Stimulated activated CD8-positive, alpha-beta memory T cell treated with anti-CD3 and anti-CD28 coated beads, Interleukin-12 subunit alpha, Interleukin-12 subunit beta, amount 100 ng/mL, for 24 hours (primary cell): ENCODE measurements around the gene GAL3ST1.
"Not testable (repeated sequence)": the region's sequence is repeated elsewhere in the genome, so short reads cannot be mapped to it uniquely, and the experiment has no call there.

Experiments
- DNase-seq: peaks from one replicate; pipeline ENCODE4 v3.0.0-alpha.2; 2020; ENCODE audit errors: extremely low read depth

Gene GAL3ST1

DNA sequence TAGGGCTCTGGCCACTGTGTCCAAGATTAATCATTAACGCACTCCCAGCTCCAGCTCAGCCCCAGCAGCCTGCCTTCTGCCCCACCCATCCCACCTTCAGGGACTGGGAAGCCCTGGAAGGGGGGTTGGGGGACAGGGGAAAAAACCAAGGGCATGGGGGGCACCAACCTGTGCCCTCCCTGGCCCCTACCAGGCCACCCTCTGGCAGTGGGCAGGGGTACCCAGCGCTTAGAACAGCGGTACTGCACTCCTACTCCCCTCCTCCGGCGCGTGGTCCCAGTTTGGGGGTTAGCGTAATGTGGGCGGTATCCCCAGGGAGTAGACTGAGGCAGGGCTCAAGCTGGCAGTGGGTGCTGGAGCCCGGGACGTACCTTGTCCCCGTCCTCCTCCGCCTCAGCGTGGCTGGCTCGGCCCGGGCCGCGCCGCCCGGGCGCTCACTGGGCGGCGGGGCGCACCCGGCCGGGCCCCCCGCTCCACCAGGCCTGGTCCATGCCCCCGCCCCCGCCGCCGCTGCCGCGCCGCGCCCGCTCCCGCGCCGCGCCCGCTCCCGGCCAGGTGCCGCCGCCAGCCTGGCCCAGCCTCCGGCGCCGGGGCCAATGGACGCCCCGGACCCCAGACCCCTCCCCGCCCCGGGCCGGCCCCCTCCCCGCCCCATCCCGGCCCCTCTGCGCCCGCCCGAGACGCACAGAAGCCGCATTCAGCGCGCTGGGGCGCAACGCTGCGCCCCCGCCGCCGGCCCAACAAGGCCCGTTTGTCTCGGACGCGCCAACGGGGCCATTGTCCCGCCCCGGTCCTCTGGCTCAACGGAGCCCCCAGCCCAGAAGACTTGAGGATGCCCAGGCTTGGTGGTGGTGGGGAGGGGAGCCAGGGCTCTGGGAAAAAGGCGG, at the start of gene GAL3ST1:
Gene GAL3ST1, minus strand, starts transcription at position 571 of the 887 bp plus-strand sequence. CDS start 17,273 bp downstream, outside the sequence.
- DNase-seq, result no peak

DNA sequence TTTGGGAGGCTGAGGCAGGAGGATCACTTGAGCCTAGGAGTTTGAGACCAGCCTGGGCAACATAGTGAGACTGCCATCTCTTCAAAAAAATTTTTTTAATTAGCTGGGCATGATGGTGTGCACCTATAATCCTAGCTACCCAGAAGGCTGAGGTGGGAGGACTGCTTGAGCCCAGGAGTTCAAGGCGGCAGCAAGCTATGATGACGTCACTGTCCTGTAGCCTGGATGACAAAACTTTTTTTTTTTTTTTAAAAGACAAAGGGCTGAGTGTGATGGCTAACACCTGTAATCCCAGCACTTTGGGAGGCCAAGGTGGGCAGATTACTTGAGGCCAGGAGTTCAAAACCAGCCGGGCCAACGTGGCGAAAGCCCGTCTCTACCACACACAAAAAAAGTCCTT, 45.4 kb upstream of the GAL3ST1 start:
- not testable (repeated sequence) for DNase-seq

DNA sequence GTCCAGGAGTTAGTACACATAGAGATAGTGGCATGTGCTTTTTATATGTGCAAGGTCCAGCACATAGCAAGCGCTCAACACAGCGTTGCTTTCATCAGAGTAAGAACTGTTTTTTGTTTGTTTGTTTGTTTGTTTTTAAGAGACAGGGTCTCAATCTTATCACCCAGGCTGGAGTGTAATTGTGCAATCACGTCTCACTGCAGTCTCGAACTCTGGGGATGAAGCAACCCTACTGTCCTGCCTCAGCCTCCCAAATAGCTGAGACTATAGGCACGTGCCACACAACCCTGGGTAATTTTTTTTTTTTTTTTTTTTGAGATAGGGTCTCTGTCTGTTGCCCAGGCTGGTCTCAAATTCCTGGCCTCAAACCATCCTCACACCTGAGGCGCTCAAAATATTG, 43.4 kb upstream of the GAL3ST1 start:
- DNase-seq, result no peak

- no peak for DNase-seq
Observed at GRCh38 chr22:30615543-30615954, 41.1 kb upstream of the GAL3ST1 start.

GRCh38 chr22:30614879-30615278, 40.4 kb upstream of the GAL3ST1 start:
- no peak for DNase-seq

DNA sequence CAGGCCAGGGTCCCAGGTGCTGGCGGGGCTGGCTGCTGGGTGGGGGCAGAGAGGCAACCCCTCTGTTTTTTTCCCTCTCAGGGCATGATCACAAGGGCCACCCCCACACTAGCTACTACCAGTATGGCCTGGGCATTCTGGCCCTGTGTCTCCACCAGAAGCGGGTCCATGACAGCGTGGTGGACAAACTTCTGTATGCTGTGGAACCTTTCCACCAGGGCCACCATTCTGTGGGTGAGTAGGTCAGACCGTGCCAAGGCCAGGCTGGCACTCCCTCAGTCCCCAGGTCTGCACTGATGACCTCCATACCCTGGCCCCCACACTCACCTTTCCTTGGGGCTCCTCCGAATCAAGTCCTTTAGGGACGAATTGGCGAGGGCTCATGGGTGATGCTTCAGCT, 39.8 kb upstream of the GAL3ST1 start:
- DNase-seq, result no peak

DNA sequence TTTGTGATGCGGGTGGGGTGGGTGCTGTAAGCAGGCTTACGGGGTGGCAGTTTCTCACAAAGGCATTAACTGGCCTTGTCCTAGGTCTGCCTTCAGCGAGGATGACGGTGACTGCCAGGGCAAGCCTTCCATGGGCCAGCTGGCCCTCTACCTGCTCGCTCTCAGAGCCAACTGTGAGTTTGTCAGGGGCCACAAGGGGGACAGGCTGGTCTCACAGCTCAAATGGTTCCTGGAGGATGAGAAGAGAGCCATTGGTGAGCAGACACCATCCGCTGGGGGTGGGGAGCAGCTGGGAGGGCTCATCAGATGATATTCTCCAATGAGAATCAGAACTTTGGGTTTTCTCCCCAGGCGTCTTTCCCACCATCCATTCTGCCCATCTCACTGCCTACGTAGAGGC, 38.3 kb upstream of the GAL3ST1 start:
- no peak for DNase-seq

DNA sequence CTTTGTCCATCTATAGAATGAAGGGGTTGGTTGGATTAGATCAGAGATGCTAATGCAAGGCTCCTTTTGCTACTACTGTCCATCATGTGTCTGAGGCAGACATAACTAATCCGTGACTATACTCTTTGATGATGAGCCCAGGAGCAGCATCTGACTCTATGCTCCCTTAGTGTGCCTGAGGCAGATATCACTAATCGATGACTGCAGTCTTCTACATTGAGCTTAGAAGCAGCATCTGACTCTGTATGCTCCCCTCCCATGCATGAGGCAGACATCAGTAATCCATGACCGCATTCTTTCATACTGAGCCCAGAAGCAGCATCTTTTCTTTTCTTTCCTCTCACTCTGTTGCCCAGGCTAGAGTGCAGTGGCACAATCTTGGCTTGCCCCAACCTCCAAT, 36.7 kb upstream of the GAL3ST1 start:
- no peak for DNase-seq

DNA sequence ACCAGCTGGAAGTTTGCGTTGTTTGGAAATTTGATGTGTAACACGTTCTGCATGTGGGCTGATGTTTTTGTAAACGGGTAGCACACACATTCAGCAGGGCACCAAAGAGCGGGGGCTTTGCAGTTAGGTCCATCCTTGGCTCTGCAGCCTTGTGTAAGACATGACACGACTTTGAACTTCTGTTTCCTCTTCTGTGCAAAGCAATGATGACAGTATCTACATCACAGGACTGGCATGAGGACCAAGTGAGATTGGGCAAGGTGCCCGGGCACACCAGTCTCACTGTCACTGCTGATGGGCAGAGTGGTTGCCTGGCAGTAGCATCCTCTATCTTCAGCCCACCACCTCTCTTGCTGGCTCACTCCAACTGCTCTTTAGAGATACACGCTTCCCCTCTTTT, 35.8 kb upstream of the GAL3ST1 start:
- no peak for DNase-seq

GRCh38 chr22:30609260-30610185, 35.1 kb upstream of the GAL3ST1 start:
- DNase-seq, result no peak

DNA sequence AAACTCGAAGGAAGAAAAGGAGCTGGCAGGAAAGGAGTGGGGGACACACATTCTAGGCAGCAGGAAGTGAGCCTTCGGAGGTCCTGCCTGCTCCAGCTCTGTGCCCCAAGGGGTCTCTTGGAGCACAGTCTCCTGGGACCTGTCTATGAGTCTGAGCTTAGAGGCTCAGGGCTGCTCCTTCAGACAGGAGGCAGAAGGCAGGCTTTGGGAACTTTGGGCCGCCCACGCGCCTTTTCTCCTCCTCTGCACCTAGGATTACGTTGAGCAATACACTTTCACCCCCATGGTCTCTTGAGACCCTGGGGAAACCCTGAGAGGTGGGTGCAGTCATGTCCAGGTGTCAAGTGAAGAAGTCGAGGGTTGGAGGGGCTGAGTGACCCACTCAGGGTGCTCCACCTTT, 33.5 kb upstream of the GAL3ST1 start:
- DNase-seq, result no peak

DNA sequence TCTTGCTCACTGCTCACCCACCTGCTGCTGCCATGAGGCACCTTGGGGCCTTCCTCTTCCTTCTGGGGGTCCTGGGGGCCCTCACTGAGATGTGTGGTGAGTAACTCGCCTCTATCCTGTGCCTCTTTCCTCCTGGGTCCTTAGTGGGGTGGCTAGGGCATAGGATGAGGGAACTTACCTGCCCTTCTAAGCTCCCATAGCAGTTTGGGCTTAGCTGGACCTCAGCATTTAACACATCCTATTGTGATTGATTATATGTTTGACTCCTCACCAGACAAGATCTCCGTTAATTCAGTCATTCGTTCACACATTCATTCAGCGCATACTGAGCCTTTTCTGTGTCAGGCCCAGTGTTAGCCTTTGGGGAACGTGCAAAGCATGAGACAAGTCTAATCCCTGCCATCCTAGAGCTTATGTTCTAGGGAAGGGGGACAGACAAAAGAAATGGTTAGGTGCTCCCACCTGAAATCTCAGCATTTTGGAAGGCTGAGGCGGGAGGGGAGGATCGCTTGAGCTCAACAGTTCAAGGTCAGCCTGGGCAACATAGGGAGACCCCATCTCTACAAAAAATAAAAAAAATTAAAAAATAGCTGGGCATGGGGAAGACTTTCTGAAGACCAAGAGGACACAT, 33.0 kb upstream of the GAL3ST1 start:
- no peak for DNase-seq

GRCh38 chr22:30606455-30607299, 32.2 kb upstream of the GAL3ST1 start, which contains the start of gene TCN2:
TCN2 (plus strand) TSS chr22:30607174; CDS start chr22:30607332, 158 bp downstream.
- no peak for DNase-seq

GRCh38 chr22:30605449-30606110, 31.1 kb upstream of the GAL3ST1 start:
- no peak for DNase-seq

DNA sequence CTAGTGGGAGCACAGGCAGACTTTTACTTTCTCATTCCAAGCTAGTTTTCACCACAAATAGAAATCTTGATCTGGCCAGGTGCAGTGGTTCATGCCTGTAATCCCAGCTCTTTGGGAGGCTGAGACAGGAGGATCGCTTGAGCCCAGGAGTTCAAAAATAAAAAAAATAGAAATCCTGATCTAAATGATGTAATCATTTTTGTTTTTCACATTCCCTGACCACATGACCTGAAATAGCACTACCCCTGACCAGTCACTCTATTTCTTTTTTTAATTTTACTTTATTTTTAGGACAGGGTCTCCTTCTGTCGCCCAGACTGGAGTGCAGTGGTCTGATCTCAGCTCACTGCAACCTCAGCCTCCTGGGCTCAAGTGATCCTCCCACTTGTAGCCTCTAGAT, 30.3 kb upstream of the GAL3ST1 start:
- DNase-seq, result no peak

DNA sequence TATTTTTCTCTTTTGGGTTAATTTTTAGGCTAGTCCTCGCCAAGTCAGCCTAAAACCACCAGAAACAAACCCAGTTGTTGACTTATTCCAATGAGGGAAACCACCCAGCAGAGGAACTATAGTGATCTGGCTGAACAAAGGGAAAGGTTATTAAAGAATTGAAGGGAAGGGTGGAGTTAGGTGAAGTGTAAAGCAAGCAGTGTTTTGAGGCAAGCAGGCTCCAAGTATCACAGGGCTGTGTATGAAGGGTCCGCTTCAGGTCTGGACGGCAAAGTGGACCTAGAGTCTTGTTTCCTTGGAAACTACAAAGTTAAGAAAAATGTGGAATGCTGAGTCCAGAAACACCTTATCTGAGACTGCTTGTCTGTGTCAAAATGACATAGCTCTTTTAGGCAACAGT, 29.3 kb upstream of the GAL3ST1 start:
- DNase-seq, result no peak

- DNase-seq, result no peak
Observed at GRCh38 chr22:30602049-30602448, 27.6 kb upstream of the GAL3ST1 start.

GRCh38 chr22:30601464-30601863, 27.0 kb upstream of the GAL3ST1 start:
- DNase-seq, result no peak

DNA sequence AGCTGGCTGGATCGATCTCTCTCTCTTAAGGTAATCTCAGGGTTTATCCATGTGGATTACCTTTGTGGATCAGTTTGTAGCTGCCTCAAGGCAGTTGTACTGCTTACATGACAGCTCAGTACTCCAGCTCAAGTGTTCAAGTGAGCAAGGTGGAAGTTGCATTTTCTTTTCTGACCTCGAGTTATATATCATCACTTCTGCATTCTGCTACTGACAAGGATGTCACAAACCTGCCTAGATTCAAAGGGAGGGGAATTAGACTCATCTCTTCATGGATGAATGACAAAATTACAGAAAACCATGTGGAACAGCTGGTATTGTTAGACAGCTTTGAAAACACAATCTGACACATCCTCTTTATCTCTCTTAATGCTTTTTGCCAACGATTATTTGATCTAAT, 26.5 kb upstream of the GAL3ST1 start:
- no peak for DNase-seq

DNA sequence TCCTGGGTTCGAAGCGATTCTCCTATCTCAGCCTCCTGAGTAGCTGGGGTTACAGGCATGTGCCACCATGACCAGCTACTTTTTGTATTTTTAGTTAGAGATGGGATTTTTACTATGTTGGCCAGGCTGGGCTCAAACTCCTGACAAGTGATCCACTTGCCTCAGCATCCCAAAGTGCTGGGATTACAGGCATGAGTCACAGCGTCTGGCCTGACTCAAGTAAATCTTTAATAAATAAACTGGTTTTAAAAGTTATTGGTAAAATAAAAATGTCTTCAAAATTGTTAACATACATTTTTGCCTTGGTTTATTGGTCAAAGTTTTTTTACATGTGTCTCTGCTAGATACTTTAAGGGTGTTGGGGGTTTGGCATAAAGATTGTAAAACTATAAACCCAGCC, 24.5 kb upstream of the GAL3ST1 start:
- no peak for DNase-seq

DNA sequence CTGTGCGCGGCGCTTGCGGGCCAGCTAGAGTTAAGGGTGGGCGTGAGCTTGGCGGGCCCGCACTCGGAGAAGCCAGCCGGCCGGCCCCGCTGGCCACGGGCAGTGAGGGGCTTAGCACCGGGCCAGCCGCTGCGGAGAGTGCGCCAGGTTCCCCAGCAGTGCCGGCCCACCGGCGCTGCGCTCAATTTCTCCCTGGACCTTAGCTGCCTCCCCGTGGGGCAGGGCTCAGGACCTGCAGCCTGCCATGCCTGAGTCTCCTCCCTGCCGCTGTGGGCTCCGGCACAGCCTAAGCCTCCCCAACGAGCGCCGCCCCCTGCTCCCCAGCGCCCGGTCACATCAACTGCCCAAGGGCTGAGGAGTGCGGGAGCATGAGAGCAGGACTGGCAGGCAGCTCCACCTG, 22.4 kb upstream of the GAL3ST1 start:
- no peak for DNase-seq
